NCI-H748 treated with DMSO at 0.1 percent for 48 hours (cell line): ENCODE data around the gene KLHL29.

Experiments used
- DNase-seq: peaks from one replicate; lab custom pipeline; 2025; lab: John Stamatoyannopoulos, UW

The KLHL29 gene

GRCh38 chr2:23632831-23633395 lies 247.9 kb downstream of the KLHL29 start:
- no peak for DNase-seq

- no peak for DNase-seq
Measured at GRCh38 chr2:23633966-23634365, 249.0 kb downstream of the KLHL29 start.

- DNase-seq = no peak
Measured at GRCh38 chr2:23635442-23636340, 250.7 kb downstream of the KLHL29 start.

- no peak for DNase-seq
Measured at GRCh38 chr2:23636426-23636825, 251.4 kb downstream of the KLHL29 start.

- no peak for DNase-seq
Measured at GRCh38 chr2:23637011-23637778, 252.2 kb downstream of the KLHL29 start.

- DNase-seq = no peak
Measured at GRCh38 chr2:23639406-23639982, 254.5 kb downstream of the KLHL29 start.

- DNase-seq = no peak
Measured at GRCh38 chr2:23640711-23641110, 255.7 kb downstream of the KLHL29 start.

GRCh38 chr2:23642516-23642915 lies 257.5 kb downstream of the KLHL29 start:
- no peak for DNase-seq

GRCh38 chr2:23645230-23645808 lies 260.3 kb downstream of the KLHL29 start:
- no peak for DNase-seq

GRCh38 chr2:23647563-23647962 lies 262.6 kb downstream of the KLHL29 start:
- no peak for DNase-seq

GRCh38 chr2:23649303-23649702 lies 264.3 kb downstream of the KLHL29 start:
- no peak for DNase-seq

GRCh38 chr2:23649819-23650218 lies 264.8 kb downstream of the KLHL29 start:
- no peak for DNase-seq

GRCh38 chr2:23651187-23652080 lies 266.5 kb downstream of the KLHL29 start:
- no peak for DNase-seq

- DNase-seq = no peak
Measured at GRCh38 chr2:23653326-23653725, 268.3 kb downstream of the KLHL29 start.

GRCh38 chr2:23654756-23655155 lies 269.8 kb downstream of the KLHL29 start:
- no peak for DNase-seq

- DNase-seq = no peak
Measured at GRCh38 chr2:23655934-23656596, 271.1 kb downstream of the KLHL29 start.

- DNase-seq = no peak
Measured at GRCh38 chr2:23656597-23656973, 271.6 kb downstream of the KLHL29 start.

GRCh38 chr2:23657371-23657770 lies 272.4 kb downstream of the KLHL29 start:
- DNase-seq = no peak

GRCh38 chr2:23657934-23658333 lies 273.0 kb downstream of the KLHL29 start:
- no peak for DNase-seq

- DNase-seq = no peak
Measured at GRCh38 chr2:23658466-23658942, 273.5 kb downstream of the KLHL29 start.
